Measurements from ENCODE around the gene PRG3. TPM values are rescaled to one million over a fixed set of nuclear protein-coding genes. Genes with fewer than 3 reads are reported as not detected.

The PRG3 gene
- total RNA-seq, 1 donor from 2014 or later, result not detected

DNA sequence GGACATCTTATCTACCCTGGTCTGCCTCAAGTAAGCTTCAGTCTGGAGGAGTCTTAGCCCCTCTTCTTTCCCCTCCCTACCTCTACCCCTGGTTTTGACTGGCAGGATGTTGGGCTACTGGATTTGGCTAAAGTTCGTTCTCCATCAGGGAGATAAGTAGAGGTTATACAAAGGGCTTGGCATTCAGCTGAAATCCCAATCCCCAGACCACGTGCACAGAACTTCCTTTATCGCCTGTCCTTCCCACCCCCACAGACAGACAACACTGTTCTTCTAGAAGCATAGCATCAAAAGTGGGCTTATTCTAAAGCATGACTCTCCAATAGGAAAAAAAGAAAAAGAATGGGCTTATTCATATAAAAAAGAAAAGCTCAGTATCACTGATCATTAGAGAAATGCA, 7.8 kb downstream of the PRG3 start:
- Histone ChIP-seq H3K4me3 (ENCODE audit: low read depth, low read length) (no peak overlapping the region), H3K36me3 (ENCODE audit: control insufficient read depth, insufficient read depth, low read length) (no peaks in the 10 kb centered on the region), H3K27me3 (ENCODE audit: control insufficient read depth, insufficient read depth, low read length) (peaks cover 3% of the 10 kb centered on the region)
- TF ChIP-seq, protein P1, sequence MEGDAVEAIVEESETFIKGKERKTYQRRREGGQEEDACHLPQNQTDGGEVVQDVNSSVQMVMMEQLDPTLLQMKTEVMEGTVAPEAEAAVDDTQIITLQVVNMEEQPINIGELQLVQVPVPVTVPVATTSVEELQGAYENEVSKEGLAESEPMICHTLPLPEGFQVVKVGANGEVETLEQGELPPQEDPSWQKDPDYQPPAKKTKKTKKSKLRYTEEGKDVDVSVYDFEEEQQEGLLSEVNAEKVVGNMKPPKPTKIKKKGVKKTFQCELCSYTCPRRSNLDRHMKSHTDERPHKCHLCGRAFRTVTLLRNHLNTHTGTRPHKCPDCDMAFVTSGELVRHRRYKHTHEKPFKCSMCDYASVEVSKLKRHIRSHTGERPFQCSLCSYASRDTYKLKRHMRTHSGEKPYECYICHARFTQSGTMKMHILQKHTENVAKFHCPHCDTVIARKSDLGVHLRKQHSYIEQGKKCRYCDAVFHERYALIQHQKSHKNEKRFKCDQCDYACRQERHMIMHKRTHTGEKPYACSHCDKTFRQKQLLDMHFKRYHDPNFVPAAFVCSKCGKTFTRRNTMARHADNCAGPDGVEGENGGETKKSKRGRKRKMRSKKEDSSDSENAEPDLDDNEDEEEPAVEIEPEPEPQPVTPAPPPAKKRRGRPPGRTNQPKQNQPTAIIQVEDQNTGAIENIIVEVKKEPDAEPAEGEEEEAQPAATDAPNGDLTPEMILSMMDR (IDR thresholded peaks at IDR 0.05; ENCODE audit: insufficient read depth, low read length, severe bottlenecking), result no peak
- FAIRE-seq (no peak), DNase-seq (ENCODE audit: low read depth) (no peak)

GRCh38 chr11:57370941-57371340, 10.0 kb downstream of the PRG3 start:
- Histone ChIP-seq H3K36me3 (ENCODE audit: control insufficient read depth, insufficient read depth, low read length) (no peaks in the 10 kb centered on the region), H3K4me3 (ENCODE audit: low read depth, low read length) (no peak overlapping the region), H3K27me3 (ENCODE audit: control insufficient read depth, insufficient read depth, low read length) (no peaks in the 10 kb centered on the region)
- FAIRE-seq (no peak), DNase-seq (ENCODE audit: low read depth) (no peak)
- TF ChIP-seq, protein P1 (IDR thresholded peaks at IDR 0.05; ENCODE audit: insufficient read depth, low read length, severe bottlenecking), result no peak

DNA sequence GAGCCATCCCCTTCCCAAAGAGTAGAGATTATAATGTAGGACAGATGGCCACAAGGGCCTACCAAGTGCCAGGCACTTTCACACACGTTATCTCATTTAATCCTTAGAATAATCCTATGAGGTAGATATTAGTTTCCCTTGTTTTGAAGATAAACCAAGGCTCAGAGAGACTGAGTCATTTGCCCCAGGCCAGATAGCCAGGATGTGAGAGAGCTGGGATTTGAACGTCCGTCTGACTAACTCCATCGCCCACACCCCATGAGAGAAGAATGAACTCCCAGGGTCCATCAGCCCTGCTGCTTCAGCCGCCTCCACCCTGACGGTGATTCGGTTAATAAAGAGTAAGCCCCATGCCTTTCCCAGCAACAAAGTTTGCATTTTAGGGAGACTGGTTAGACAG, 10.7 kb downstream of the PRG3 start:
- TF ChIP-seq, protein P1 (IDR thresholded peaks at IDR 0.05; ENCODE audit: insufficient read depth, low read length, severe bottlenecking), result no peak
- FAIRE-seq, result no peak
- Histone ChIP-seq H3K27me3 (ENCODE audit: control insufficient read depth, insufficient read depth, low read length) (no peaks in the 10 kb centered on the region), H3K4me3 (ENCODE audit: low read depth, low read length) (no peak overlapping the region), H3K36me3 (ENCODE audit: control insufficient read depth, insufficient read depth, low read length) (no peaks in the 10 kb centered on the region)
- DNase-seq (ENCODE audit: low read depth), result peak; percentile 97

DNA sequence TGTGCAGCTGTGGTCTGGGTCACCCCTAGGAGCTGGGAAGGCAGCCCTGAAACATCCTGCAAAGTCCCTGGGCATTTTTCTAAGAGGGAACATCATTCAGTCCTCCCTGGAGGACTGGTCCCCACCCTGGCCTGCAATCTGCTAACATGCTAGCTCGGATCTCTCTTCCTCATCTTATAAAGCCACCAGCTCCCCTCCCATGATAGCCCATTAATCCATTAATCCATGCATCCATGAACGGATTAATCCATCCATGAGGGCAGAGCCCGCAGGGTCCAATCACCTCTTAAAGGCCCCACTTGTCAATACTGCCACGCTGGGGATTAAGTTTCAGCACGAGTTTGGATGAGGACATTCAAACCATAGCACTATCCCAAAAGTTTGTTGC, 12.1 kb downstream of the PRG3 start:
- FAIRE-seq, result no peak
- no peaks in the 10 kb centered on the region for H3K36me3 ChIP-seq (ENCODE audit: control insufficient read depth, insufficient read depth, low read length)
- no peak overlapping the region for H3K4me3 ChIP-seq (ENCODE audit: low read depth, low read length)
- TF ChIP-seq, protein P1 (IDR thresholded peaks at IDR 0.05; ENCODE audit: insufficient read depth, low read length, severe bottlenecking), result no peak
- no peaks in the 10 kb centered on the region for H3K27me3 ChIP-seq (ENCODE audit: control insufficient read depth, insufficient read depth, low read length)
- no peak for DNase-seq (ENCODE audit: low read depth)

DNA sequence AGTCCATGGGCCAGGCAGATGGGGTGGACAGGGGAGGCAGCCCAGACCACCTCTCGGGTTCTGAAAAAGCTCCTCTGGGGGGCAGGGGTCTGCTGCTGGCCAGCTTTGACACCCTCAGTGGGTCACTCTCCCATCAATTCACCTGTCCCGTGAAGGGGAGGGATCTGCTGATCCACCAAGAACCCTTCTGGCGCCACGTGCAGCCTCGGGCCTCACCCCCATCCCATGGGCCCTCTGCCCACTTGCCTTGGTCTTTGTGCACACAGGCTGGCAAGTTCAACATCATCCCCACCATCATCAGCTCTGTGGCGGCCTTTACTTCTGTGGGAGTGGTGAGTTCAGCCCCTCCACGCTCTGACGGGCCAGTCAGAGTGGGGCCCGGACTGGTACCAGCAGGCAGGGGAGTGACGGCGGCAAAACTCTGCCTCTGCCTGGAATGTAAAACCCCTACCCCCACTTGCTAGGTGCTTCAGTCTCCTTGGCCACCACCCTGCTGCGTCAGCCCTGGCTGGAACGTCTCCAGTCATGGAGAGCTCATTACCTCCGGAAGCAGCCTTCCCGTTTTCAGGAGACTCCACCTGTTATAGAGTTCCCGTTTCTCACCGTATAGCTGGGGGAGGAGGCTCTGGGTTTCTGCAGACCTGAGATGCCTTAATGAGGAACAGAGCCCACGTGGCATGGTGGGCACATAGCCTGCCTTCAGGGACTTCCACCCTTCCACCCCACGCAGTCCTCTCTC, 12.7 kb downstream of the PRG3 start:
- Histone ChIP-seq H3K27me3 (ENCODE audit: control insufficient read depth, insufficient read depth, low read length) (no peaks in the 10 kb centered on the region), H3K36me3 (ENCODE audit: control insufficient read depth, insufficient read depth, low read length) (no peaks in the 10 kb centered on the region), H3K4me3 (ENCODE audit: low read depth, low read length) (no peak overlapping the region)
- DNase-seq (ENCODE audit: low read depth), result peak; percentile 82
- TF ChIP-seq, protein P1 (IDR thresholded peaks at IDR 0.05; ENCODE audit: insufficient read depth, low read length, severe bottlenecking), result no peak
- no peak for FAIRE-seq
